Right lobe of liver (tissue), 4 donors: Measurements from ENCODE around the gene FGF7.

Experiments used
- CTCF ChIP-seq, 4 donors: fragments of 200-600 bp in 3 of 4; fragments of 450-650 bp in 1 of 4; IDR thresholded peaks; one replicate each; pipeline versions ENCODE4 v1.5.1 to v1.8.0; 2016 to 2022; ENCODE audit warnings: antibody characterized with exemption in 4 of 4, mild to moderate bottlenecking in 2 of 4
- POLR2A ChIP-seq: fragments of 450-650 bp; IDR thresholded peaks from one replicate; pipeline ENCODE4 v1.6.1; 2017; ENCODE audit warnings: antibody characterized with exemption, mild to moderate bottlenecking
- donor health status: DM: no; HTN: no; CAD: no.
- donor health status: DM: no; HTN: no; CAD: no.
- donor health status: DM: no; HTN: yes; CAD: no.

DNA sequence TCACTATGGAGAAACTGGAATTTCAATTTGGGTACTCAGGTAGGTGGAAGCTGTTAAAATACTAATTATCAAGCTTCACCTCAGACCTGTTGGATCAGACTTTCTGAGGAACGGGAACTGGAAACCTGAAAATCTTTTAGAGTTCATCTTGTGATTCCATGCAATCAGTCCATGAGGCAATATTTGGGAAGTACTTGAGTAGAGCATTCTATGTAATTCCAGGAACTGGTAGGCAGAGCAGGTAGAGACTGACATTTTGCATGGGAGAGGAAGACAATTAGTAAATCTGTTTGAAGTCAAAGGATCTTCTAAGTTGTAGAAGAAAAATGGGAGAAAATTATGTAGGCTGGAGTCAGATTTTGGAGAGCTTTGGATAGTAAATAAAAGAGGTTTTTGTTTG lies 43.1 kb downstream of the FGF7 start:
- TF ChIP-seq CTCF (IDR thresholded peaks at IDR 0.05) (no peak), POLR2A (no peak)
